HCEC 1CT (cell line): ENCODE data around the gene RASSF8.

Experiments used
- DNase-seq: peaks from one replicate; pipeline ENCODE4 v3.0.0-alpha.2; 2017

RASSF8 gene

DNA sequence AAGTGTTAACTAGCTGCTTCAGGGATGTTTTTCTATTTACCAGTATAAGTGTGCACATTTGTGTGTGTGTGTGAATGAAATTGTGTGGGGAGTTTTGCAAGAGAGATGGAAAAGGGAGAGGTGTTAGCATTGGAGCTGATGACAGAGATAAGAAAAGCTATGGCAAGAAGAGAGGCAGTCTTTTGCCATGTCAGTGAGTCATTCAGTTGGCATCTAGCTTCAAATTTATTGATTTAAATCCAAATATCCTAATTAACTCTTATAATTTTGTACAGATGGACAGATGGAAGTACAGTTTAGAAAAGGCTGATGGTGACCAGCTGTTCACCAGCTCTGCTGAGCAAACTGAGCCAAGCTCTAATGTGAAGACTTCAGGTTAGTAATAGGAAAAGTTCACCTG lies 169.7 kb downstream of the RASSF8 start:
- DNase-seq, result no peak
